Fibroblast of mammary gland (primary cell): ENCODE data around the gene TMEM233.

ENCODE experiments used
- DNase-seq: peaks from one replicate; pipeline ENCODE4 v3.0.0-alpha.2; 2010; ENCODE audit warnings: low read depth
- H3K4me3 ChIP-seq: 2 replicates; pipeline ENCODE4 v1.5.1; 2011; ENCODE audit warnings: low read depth, mild to moderate bottlenecking, low read length, moderate library complexity; ENCODE audit not compliant: control insufficient read depth
- TF ChIP-seq, protein P1 (sequence below): conservative IDR thresholded peaks from 2 replicates; pipeline ENCODE4 v1.5.1; 2011; ENCODE audit warnings: low read depth, low read length, inconsistent platforms; ENCODE audit not compliant: control insufficient read depth, insufficient read depth

The TMEM233 gene

DNA sequence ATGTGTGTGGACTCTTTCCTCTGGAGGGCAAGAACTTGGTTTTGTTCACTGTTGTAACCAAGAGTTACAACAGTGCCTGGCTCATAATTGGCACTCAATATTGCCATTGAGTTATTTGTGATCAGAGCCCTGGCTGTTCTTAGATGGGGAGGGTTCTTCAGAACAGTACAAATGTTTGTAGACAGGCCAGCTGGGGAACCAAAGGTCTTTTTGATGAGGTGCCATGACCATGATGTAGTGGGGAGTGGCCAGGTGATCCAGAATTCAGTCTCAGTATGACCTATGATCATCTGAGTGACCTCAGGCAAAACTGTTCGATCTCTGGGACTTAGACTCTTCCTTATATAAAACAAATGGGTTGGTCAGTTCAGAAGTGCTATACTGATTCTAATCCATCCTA lies 71.1 kb downstream of the TMEM233 start:
- no peak for DNase-seq
- H3K4me3 ChIP-seq, result no peak overlapping the region
- TF ChIP-seq, protein P1, sequence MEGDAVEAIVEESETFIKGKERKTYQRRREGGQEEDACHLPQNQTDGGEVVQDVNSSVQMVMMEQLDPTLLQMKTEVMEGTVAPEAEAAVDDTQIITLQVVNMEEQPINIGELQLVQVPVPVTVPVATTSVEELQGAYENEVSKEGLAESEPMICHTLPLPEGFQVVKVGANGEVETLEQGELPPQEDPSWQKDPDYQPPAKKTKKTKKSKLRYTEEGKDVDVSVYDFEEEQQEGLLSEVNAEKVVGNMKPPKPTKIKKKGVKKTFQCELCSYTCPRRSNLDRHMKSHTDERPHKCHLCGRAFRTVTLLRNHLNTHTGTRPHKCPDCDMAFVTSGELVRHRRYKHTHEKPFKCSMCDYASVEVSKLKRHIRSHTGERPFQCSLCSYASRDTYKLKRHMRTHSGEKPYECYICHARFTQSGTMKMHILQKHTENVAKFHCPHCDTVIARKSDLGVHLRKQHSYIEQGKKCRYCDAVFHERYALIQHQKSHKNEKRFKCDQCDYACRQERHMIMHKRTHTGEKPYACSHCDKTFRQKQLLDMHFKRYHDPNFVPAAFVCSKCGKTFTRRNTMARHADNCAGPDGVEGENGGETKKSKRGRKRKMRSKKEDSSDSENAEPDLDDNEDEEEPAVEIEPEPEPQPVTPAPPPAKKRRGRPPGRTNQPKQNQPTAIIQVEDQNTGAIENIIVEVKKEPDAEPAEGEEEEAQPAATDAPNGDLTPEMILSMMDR, result no peak

DNA sequence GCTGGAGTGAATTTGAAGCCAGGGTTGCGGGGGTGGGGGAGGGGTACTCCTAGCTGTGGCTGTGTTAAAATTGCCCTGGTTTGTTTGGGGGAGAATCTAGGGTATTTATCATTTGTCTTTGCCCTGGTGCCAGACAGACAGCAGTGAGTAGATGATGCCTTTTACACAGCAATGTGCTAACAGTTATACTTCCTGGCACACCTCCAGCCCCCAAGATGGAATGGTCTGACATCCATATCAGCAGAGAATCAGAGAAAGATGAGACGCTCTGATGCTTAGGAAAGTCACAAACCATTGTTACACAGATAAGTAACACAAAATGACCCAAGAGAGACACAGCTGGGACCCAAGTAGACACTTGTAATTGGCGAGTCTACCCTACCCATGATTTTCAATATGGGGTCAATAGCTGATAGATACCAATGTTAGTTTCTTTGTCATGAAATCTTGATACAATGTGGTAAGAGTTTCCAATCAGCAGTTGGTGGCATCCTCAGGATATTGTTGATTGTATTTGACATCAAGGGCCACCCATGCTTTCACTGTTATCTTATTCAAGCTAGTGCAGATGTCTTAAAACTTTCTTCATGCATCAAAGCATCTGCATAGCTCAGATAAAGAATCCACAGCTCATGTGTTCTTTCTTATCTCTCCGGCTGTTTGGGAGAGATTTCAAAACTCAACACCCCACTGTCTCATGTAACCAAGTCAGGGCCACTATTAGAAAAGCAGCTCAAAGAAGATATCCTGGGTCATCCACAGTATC lies 71.8 kb downstream of the TMEM233 start:
- H3K4me3 ChIP-seq, result no peak overlapping the region
- DNase-seq, result no peak
- TF ChIP-seq, protein P1, result no peak

DNA sequence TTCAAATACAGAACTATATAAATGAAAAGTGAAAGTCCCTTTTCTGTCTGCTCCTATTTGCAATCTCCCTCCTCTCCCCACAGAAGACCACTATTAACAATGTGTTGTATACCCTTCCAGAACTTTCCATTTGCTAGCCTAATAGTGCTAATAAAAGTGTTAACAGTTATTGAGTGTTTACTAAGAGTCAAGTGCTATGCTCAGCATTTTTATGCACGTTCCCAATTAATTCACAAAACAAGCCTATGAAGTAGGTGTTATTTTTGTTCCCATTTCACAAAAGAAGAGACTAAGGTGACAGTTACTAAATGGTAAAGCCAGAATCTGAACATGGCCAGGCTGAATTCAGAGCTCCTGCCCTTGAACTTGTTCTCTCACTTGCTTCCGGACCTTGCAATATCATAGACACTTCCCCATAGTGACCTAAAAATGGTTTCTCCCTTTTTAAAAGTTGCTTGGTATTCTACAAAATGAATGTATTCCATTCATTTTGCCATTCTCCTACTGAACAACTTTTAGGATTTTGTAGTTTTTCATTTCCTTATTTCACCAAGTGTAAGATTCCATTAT lies 72.7 kb downstream of the TMEM233 start:
- no peak for DNase-seq
- TF ChIP-seq, protein P1, result no peak
- H3K4me3 ChIP-seq, result no peak overlapping the region

DNA sequence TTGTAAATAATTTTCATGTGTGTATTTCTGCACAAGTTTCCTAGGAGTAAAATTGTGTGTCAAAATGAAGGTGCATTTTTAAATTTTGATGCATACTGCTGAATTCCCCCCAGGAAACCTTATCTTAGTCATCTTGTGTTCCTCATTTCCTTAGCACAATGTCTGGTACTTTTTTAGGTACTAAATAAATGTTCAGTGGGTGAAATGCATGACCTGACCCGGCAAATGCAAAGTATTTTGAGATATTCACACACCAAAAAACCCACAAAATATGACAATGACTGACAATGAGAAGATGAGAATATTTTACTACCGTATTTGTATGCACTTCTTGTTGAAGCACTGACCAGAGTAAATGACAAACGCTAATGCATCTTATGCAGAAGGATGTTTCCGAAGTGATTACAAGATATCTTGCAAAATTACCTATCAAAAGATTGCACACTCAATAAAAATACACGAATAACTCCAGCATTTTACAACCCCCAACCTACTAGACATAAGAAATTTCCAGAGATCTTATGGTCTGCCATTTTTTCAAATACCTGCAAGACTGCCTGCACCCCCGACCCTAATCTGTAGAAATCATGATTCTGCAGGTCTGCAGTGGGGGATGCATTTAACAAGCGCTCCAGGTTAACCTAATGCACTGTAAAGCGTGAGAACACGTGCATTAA lies 73.5 kb downstream of the TMEM233 start:
- DNase-seq, result no peak
- H3K4me3 ChIP-seq, result peak overlapping the region; percentile 94
- TF ChIP-seq, protein P1, result no peak

DNA sequence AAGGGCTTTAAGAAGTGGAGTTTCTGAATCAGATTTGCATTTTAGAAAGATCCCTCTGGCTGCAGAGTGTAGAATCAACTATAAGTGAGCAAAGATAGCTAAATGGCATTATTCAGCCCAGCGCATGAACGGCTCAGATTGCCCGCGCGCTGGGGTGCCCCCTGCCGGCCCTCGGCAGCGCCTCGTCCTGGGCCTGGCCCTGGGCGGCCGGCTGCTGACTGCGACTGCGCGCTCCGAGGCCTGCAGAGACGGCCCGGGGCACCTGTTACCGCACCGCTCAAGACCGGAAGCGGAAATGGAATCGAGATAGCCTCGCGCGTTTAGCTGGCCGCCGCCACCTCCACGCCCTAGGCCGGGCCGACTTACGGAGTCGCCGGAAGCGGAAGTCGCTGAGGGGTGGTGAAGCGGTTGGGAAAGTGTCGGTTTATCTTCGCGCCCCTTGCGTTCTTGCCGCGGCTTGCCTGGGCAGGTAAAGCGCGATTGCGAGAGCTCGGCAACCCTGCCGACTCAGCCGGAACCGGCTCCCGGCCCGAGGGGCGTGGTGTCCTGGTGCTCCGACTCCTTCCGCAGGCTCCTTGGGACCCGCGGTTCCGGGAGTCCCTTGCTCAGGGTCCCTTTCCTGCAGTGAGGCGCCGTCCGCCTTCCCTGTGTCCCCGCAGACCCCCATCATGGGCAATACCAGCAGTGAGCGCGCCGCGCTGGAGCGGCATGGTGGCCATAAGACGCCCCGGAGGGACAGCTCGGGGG lies 74.2 kb downstream of the TMEM233 start, which contains the start of gene PRKAB1:
Gene PRKAB1 (plus strand): TSS at position 557 of the 747 bp plus-strand sequence. CDS start 112 bp downstream, at position 669.
- peak; percentile 95 for DNase-seq
- TF ChIP-seq, protein P1, result peak; percentile 52
- H3K4me3 ChIP-seq, result peak within 1 kb of the TSS; percentile 94

DNA sequence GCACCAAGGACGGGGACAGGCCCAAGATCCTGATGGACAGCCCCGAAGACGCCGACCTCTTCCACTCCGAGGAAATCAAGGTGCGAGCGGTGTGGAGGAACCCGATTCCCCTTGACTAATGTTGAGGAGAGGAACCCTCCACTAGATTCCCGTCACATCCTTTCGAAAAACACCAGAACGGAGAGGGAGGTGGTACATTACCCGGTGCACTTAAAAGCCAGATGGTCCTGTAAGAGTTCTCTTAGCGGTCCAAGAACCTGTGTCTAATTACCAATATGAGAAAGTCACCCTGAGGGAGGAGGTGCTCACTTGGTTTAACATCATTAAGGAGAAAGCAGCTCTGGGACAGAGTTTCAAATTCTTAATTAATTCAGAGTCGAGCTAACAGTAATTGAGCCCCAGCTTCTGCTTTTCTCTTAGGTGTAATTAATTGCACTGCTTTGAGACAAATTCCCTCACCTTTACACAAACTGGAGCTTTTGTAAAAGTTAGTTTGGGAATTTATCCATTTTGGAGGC lies 74.8 kb downstream of the TMEM233 start:
- H3K4me3 ChIP-seq, result peak overlapping the region; percentile 94
- TF ChIP-seq, protein P1, result no peak
- peak; percentile 22 for DNase-seq
